ENCODE measurements around the gene MAP1LC3A.

MAP1LC3A gene

GRCh38 chr20:34567892-34568865 is 9.7 kb downstream of the MAP1LC3A start:
- ATAC-seq, result no peak
- TF ChIP-seq CSDC2 (CRISPR knock-in tag; IDR thresholded peaks at IDR 0.05) (no peak), PPARA (CRISPR knock-in tag; IDR thresholded peaks at IDR 0.05; ENCODE audit: borderline replicate concordance) (no peak), CSRNP3 (CRISPR knock-in tag; IDR thresholded peaks at IDR 0.05) (no peak), POU6F1 (CRISPR knock-in tag; IDR thresholded peaks at IDR 0.05; ENCODE audit: borderline replicate concordance, low read depth) (no peak), ARNTL (CRISPR knock-in tag; IDR thresholded peaks at IDR 0.05; ENCODE audit: borderline replicate concordance, low read depth) (no peak), GLIS3 (CRISPR knock-in tag; IDR thresholded peaks at IDR 0.05) (no peak), PATZ1 (CRISPR knock-in tag; IDR thresholded peaks at IDR 0.05; ENCODE audit: borderline replicate concordance) (no peak), RARB (CRISPR knock-in tag; IDR thresholded peaks at IDR 0.05) (no peak), SNAI2 (CRISPR knock-in tag; IDR thresholded peaks at IDR 0.05) (no peak), ISL1 (CRISPR knock-in tag; IDR thresholded peaks at IDR 0.05) (no peak), CREB5 (CRISPR knock-in tag; IDR thresholded peaks at IDR 0.05; ENCODE audit: low read depth) (no peak), ZFP3 (CRISPR knock-in tag; IDR thresholded peaks at IDR 0.05) (no peak), ZNF70 (CRISPR knock-in tag; IDR thresholded peaks at IDR 0.05) (no peak)

GRCh38 chr20:34569598-34569997 is 11.1 kb downstream of the MAP1LC3A start:
- ATAC-seq, result no peak
- TF ChIP-seq CSDC2 (CRISPR knock-in tag; IDR thresholded peaks at IDR 0.05) (no peak), RARB (CRISPR knock-in tag; IDR thresholded peaks at IDR 0.05) (no peak), ZC3H10 (CRISPR knock-in tag; IDR thresholded peaks at IDR 0.05) (no peak), ZFP3 (CRISPR knock-in tag; IDR thresholded peaks at IDR 0.05) (no peak), ISL1 (CRISPR knock-in tag; IDR thresholded peaks at IDR 0.05) (no peak), ZNF565 (CRISPR knock-in tag; conservative IDR thresholded peaks at IDR 0.05; ENCODE audit: low read depth) (no peak), PPARA (CRISPR knock-in tag; IDR thresholded peaks at IDR 0.05; ENCODE audit: borderline replicate concordance) (no peak), CSRNP3 (CRISPR knock-in tag; IDR thresholded peaks at IDR 0.05) (no peak)

- ATAC-seq, result no peak
- TF ChIP-seq CSDC2 (CRISPR knock-in tag; IDR thresholded peaks at IDR 0.05) (no peak), TOX (CRISPR knock-in tag; IDR thresholded peaks at IDR 0.05; ENCODE audit: borderline replicate concordance) (no peak), ESRRG (CRISPR knock-in tag; IDR thresholded peaks at IDR 0.05) (no peak), OSR1 (CRISPR knock-in tag; IDR thresholded peaks at IDR 0.05) (no peak), PPARA (CRISPR knock-in tag; IDR thresholded peaks at IDR 0.05; ENCODE audit: borderline replicate concordance) (no peak), ZFP3 (CRISPR knock-in tag; IDR thresholded peaks at IDR 0.05) (no peak), ZNF8 (CRISPR knock-in tag; IDR thresholded peaks at IDR 0.05) (no peak), ZNF70 (CRISPR knock-in tag; IDR thresholded peaks at IDR 0.05) (no peak), ARNTL (CRISPR knock-in tag; IDR thresholded peaks at IDR 0.05; ENCODE audit: borderline replicate concordance, low read depth) (no peak), CREB5 (CRISPR knock-in tag; IDR thresholded peaks at IDR 0.05; ENCODE audit: low read depth) (no peak), ZNF565 (CRISPR knock-in tag; conservative IDR thresholded peaks at IDR 0.05; ENCODE audit: low read depth) (no peak), ZFP30 (CRISPR knock-in tag; IDR thresholded peaks at IDR 0.05) (no peak), PATZ1 (CRISPR knock-in tag; IDR thresholded peaks at IDR 0.05; ENCODE audit: borderline replicate concordance) (no peak), ISL1 (CRISPR knock-in tag; IDR thresholded peaks at IDR 0.05) (no peak), TSHZ2 (CRISPR knock-in tag; IDR thresholded peaks at IDR 0.05) (no peak)
These were observed 12.4 kb downstream of the MAP1LC3A start for GRCh38 chr20:34570859-34571306.
